Stimulated activated naive CD8-positive, alpha-beta T cell treated with anti-CD3 and anti-CD28 coated beads, Interleukin-15, Interleukin-2, amounts not matched to agents 100 ng/mL and 50 ng/mL, for 24 hours (primary cell): Measurements from ENCODE around the gene BPIFB1.

Experiments used
- H3K27ac Mint-ChIP-seq: one replicate; pipeline ENCODE4 v1.8.0; 2021; ENCODE audit warnings: mild to moderate bottlenecking, mixed read lengths
- H3K27me3 Mint-ChIP-seq: one replicate; pipeline ENCODE4 v1.8.0; 2021; ENCODE audit warnings: mixed read lengths
- H3K36me3 Mint-ChIP-seq: one replicate; pipeline ENCODE4 v1.8.0; 2021; ENCODE audit warnings: low read depth, mixed read lengths
- H3K4me1 Mint-ChIP-seq: one replicate; pipeline ENCODE4 v1.8.0; 2021; ENCODE audit warnings: low read depth, mixed read lengths
- H3K4me3 Mint-ChIP-seq: one replicate; pipeline ENCODE4 v1.8.0; 2021; ENCODE audit warnings: mild to moderate bottlenecking, mixed read lengths
- H3K9me3 Mint-ChIP-seq: one replicate; pipeline ENCODE4 v1.8.0; 2021; ENCODE audit warnings: mixed read lengths

The BPIFB1 gene

DNA sequence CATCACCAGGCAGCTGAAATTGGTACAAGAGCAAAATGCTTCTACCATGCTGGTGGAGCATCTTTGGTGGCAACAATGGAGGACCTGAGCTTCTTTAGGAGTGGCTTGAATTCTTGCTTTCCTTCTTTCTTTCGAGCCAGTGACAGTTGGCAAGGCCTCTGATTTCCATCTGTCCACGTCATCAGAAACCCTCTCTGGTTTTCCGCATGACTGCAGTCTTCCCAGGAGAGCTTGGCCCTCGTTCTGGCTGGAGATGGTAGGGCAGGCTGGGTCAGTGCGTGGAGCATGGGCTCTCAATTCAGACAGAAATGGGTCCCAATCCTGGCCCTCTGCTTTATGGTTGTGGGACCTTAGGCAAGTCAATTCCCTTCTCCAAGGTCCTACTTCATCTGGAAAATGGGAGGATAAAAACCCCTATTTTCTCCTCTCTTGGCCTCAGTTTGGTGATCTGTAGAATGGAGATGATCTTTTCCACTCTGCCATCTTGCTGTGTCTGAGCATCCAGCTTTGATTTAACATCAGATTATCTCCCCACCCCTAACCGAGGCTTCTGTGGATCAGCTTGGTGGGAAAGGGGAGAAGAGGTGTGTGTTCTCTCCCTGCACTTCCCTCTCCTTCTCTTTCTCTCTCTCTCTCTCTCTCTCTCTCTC is 3.6 kb upstream of the BPIFB1 start:
- H3K27me3 Mint-ChIP-seq = no peaks in the 10 kb centered on the region
- H3K9me3 Mint-ChIP-seq = no peaks in the 10 kb centered on the region
- no peaks in the 10 kb centered on the region for H3K4me1 Mint-ChIP-seq
- H3K27ac Mint-ChIP-seq = no peak overlapping the region
- H3K4me3 Mint-ChIP-seq = no peak overlapping the region
- no peaks in the 10 kb centered on the region for H3K36me3 Mint-ChIP-seq

DNA sequence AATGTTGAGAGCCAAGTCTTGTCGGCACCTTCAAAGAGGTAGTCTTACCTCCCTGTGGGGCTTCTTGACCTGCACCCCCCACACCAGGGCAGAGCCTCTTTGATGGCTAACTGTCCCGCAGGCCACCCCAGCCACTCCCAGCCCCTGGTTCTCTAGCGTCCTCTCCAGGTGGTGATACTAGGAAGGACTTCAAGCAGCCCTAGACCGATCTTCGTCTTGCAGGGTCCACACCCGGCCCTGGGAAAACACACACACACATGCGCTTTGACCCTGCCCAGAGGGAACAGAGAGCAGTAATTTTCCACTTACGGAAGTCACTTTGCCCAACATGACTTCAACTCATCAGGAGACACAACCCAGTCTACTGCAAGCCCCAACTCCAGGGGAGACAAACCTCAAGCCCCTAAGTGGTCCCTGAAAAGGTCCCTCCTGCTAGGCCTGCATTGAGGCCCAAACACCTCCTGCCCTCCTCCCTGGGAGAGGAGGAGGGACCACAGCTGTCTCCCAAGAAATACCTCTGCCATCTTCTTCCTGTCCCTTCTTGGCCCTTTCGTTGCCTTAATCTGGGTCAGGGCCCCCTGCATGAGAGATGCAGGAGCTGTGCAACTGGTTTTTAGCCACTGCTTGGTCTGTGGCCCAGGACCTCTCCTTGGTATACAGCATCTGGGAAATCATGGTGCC is 2.9 kb upstream of the BPIFB1 start:
- Mint-ChIP-seq H3K9me3 (no peaks in the 10 kb centered on the region), H3K4me3 (no peak overlapping the region), H3K36me3 (no peaks in the 10 kb centered on the region), H3K27me3 (no peaks in the 10 kb centered on the region), H3K4me1 (no peaks in the 10 kb centered on the region), H3K27ac (no peak overlapping the region)

DNA sequence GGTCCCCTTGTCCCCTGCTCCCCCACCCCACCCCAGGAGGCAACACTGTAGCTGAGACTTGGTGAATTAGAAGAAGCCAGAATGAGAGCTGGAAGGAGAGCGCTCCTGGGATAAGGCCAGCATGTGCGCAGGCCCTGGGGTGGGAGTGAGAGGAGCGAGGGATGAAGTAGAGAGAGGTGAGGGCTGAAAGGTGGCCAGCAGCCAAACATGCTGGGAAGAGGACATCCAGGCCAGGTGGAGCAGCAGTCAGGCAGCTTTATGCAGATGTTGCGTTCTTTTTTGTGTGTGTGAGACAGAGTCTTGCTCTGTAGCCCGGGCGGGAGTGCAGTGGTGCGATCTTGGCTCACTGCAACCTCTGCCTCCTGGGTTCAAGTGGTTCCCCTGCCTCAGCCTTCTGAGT is 2.2 kb upstream of the BPIFB1 start:
- no peaks in the 10 kb centered on the region for H3K36me3 Mint-ChIP-seq
- no peaks in the 10 kb centered on the region for H3K27me3 Mint-ChIP-seq
- H3K27ac Mint-ChIP-seq = no peak overlapping the region
- H3K4me1 Mint-ChIP-seq = no peaks in the 10 kb centered on the region
- H3K4me3 Mint-ChIP-seq = no peak overlapping the region
- H3K9me3 Mint-ChIP-seq = no peaks in the 10 kb centered on the region

- H3K4me3 Mint-ChIP-seq = no peak overlapping the region
Measured at GRCh38 chr20:33281550-33282146, 1.4 kb upstream of the BPIFB1 start.

DNA sequence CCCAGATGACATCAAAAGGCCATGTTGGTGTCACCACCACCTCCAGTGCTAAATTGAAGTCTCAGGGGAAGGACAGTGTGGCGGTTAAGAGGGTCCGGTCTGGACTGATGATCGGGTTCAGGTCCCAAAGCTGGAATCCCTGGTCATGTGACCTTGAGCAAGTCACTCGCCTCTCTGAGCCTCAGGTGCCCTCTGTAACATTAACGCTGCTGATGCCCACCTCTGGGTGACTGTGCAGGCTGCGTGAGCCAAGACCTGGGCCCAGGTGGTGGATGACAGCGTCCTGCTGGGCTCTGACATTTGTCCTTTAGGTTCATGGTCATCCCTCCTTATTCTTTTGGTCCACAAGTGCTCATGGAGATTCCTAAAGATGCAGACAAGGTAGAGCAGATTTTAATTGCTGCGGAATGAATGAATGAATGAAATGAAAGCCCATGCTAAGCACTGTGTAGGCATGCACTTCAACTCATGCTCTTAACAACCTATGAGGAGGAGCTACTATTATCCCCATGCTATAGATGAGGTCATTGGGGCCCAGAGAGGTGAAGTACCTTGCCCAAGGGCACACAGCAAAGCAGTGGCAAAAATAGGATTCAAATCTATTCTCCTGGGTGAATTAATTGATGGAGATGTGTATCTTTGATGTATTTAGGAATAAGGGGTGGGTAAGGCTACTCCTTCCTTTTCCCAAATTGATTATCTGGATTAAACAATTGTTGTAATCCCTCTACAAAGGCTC is 649 bp upstream of the BPIFB1 start:
- Mint-ChIP-seq H3K4me3 (no peak overlapping the region), H3K27ac (no peak overlapping the region), H3K9me3 (no peaks in the 10 kb centered on the region), H3K4me1 (no peaks in the 10 kb centered on the region), H3K36me3 (no peaks in the 10 kb centered on the region), H3K27me3 (no peaks in the 10 kb centered on the region)

More at GRCh38 chr20:33281550-33282146, 1.4 kb upstream of the BPIFB1 start:
- no peaks in the 10 kb centered on the region for H3K36me3 Mint-ChIP-seq
- H3K9me3 Mint-ChIP-seq = no peaks in the 10 kb centered on the region
- H3K27me3 Mint-ChIP-seq = no peaks in the 10 kb centered on the region
- H3K27ac Mint-ChIP-seq = no peak overlapping the region
- no peaks in the 10 kb centered on the region for H3K4me1 Mint-ChIP-seq

DNA sequence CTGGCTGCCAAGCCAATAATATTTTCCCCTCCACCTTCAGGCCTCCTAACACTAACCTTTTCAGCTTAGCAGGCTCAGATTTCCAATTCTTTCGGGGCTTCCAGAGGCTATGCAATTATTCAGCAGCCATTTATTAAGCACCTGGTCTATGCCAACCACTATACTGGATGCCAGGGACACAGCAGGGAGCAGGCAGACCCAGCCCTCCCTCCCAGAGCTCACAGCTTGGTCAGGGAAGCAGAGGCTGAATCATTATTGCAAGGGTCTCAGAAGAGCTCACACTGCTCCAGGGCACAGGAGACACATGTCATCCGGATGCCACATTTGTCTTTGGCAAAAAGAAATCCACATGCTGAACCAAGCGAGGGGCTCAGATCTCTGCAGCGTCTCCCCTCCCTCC is 1.3 kb downstream of the BPIFB1 start:
- no peaks in the 10 kb centered on the region for H3K36me3 Mint-ChIP-seq
- no peak overlapping the region for H3K4me3 Mint-ChIP-seq
- no peak overlapping the region for H3K27ac Mint-ChIP-seq
- H3K9me3 Mint-ChIP-seq = no peaks in the 10 kb centered on the region
- no peaks in the 10 kb centered on the region for H3K4me1 Mint-ChIP-seq
- H3K27me3 Mint-ChIP-seq = no peaks in the 10 kb centered on the region

DNA sequence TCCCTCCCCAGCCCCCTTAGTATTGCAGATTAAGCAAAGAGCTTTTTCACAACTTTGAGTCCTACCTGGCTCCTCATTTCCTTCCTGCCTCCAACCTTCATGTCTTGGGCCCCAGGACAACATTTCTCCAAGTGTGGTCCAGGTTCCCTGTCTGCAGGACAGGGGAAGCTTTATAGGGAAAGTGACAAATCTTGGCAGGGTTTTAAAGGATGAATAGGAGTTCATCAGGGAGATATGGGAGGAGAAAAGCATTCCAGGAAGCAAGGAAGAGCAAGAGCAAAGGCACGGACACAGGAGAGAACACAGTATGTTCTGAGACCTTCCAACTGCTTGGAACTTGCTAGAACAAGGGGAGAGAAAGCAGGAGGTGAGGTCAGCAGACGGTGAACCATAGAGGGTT is 1.9 kb downstream of the BPIFB1 start:
- no peaks in the 10 kb centered on the region for H3K9me3 Mint-ChIP-seq
- no peaks in the 10 kb centered on the region for H3K36me3 Mint-ChIP-seq
- H3K4me3 Mint-ChIP-seq = no peak overlapping the region
- H3K27ac Mint-ChIP-seq = no peak overlapping the region
- H3K27me3 Mint-ChIP-seq = no peaks in the 10 kb centered on the region
- no peaks in the 10 kb centered on the region for H3K4me1 Mint-ChIP-seq

GRCh38 chr20:33285861-33286495 is 3.0 kb downstream of the BPIFB1 start:
- no peak overlapping the region for H3K27ac Mint-ChIP-seq
- no peak overlapping the region for H3K4me3 Mint-ChIP-seq
- no peaks in the 10 kb centered on the region for H3K9me3 Mint-ChIP-seq
- no peaks in the 10 kb centered on the region for H3K4me1 Mint-ChIP-seq
- no peaks in the 10 kb centered on the region for H3K36me3 Mint-ChIP-seq
- no peaks in the 10 kb centered on the region for H3K27me3 Mint-ChIP-seq

- Mint-ChIP-seq H3K4me1 (no peaks in the 10 kb centered on the region), H3K27ac (no peak overlapping the region), H3K27me3 (peaks cover 5% of the 10 kb centered on the region), H3K4me3 (no peak overlapping the region), H3K9me3 (no peaks in the 10 kb centered on the region), H3K36me3 (no peaks in the 10 kb centered on the region)
Measured at GRCh38 chr20:33287884-33288283, 4.9 kb downstream of the BPIFB1 start.

- Mint-ChIP-seq H3K9me3 (no peaks in the 10 kb centered on the region), H3K27me3 (peaks cover 5% of the 10 kb centered on the region), H3K27ac (no peak overlapping the region), H3K4me1 (no peaks in the 10 kb centered on the region), H3K36me3 (no peaks in the 10 kb centered on the region), H3K4me3 (no peak overlapping the region)
Measured at GRCh38 chr20:33290852-33291251, 7.8 kb downstream of the BPIFB1 start.

DNA sequence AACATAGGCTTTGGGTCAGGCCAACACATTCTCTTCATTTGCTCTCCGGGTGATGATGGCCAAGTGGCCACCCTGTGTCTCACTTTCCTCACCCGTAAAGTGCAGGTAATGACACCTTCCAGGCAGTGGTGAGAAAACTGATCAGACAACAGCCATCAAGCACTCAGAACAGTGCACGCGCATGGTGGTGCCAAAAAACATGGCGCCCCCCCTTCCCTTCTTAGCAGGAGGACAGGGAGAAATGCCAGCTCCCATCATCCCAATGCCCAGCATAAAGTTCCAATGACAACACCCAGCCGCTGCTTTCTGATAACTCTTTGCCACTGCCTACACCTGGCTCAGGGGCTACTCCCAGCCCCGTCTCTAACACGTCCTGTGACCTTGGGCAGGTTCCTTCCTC is 8.4 kb downstream of the BPIFB1 start:
- peaks cover 5% of the 10 kb centered on the region for H3K27me3 Mint-ChIP-seq
- no peak overlapping the region for H3K4me3 Mint-ChIP-seq
- H3K4me1 Mint-ChIP-seq = no peaks in the 10 kb centered on the region
- no peak overlapping the region for H3K27ac Mint-ChIP-seq
- no peaks in the 10 kb centered on the region for H3K9me3 Mint-ChIP-seq
- H3K36me3 Mint-ChIP-seq = no peaks in the 10 kb centered on the region

- no peaks in the 10 kb centered on the region for H3K36me3 Mint-ChIP-seq
- H3K4me3 Mint-ChIP-seq = no peak overlapping the region
- no peaks in the 10 kb centered on the region for H3K4me1 Mint-ChIP-seq
- H3K27me3 Mint-ChIP-seq = peaks cover 5% of the 10 kb centered on the region
- H3K9me3 Mint-ChIP-seq = no peaks in the 10 kb centered on the region
- H3K27ac Mint-ChIP-seq = no peak overlapping the region
Measured at GRCh38 chr20:33291830-33292355, 8.9 kb downstream of the BPIFB1 start.

DNA sequence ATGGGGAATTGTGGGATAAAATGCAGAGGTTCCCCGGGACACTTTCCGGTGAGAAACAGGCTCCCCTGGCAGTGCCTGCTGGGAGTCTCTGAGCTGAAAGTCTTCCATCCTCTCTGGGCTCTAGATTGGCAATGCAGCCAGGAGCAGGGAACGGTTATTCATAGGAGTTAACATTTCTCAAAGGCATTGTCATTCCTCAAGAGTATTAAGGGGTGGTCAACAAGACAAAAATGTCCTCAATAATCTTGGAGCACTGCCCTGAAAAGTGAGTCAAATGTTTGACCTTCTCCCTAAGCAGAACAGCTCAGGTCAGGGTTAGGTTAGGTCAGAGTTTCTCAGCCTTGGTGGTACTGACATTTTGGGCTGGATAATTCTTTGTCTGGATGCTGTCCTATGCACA is 13.2 kb downstream of the BPIFB1 start:
- H3K4me3 Mint-ChIP-seq = no peak overlapping the region
- H3K36me3 Mint-ChIP-seq = no peaks in the 10 kb centered on the region

DNA sequence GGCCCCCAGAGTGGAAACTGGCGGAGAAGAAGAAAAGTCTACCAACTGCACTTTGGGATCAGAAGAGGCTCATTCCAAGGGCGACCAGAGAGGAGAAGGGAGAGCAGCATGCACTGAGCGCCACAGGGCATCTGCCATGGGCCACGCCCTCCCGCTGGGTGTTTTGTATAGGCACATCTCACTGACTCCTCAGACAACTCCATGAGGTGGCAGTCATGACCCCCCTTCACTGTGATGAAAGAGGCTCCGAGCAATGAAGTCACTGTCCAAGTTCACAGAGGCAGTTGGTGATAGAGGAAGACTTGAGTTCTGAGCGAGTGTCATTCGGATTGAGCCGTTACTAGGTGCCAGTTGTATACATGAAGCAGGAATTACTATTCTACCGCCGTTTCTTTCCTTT is 15.4 kb downstream of the BPIFB1 start:
- Mint-ChIP-seq H3K27ac (no peak overlapping the region), H3K9me3 (no peaks in the 10 kb centered on the region), H3K4me1 (no peaks in the 10 kb centered on the region), H3K36me3 (no peaks in the 10 kb centered on the region), H3K27me3 (peaks cover 4% of the 10 kb centered on the region), H3K4me3 (no peak overlapping the region)

More for the DNA sequence above, 13.2 kb downstream of the BPIFB1 start:
- no peaks in the 10 kb centered on the region for H3K9me3 Mint-ChIP-seq
- no peaks in the 10 kb centered on the region for H3K4me1 Mint-ChIP-seq
- H3K27ac Mint-ChIP-seq = no peak overlapping the region
- H3K27me3 Mint-ChIP-seq = peaks cover 9% of the 10 kb centered on the region
